ENCODE measurements around the gene RAPGEF5. TPM values are rescaled to one million over a fixed set of nuclear protein-coding genes. Genes with fewer than 3 reads are reported as not detected.

The RAPGEF5 gene
- polyA plus RNA-seq, 1 donor (not counting 4 experiments of a cell fraction or from before 2014, with no cell fraction given): 2.1 TPM

GRCh38 chr7:22393913-22394729 is 37.2 kb upstream of the RAPGEF5 start:
- H3K9me1 ChIP-seq (ENCODE audit: control insufficient read depth, extremely low read depth, insufficient read depth, low read length): no peaks in the 10 kb centered on the region
- H3K9ac ChIP-seq (ENCODE audit: control insufficient read depth, extremely low read depth, insufficient read depth, low read length): no peak overlapping the region
- H4K20me1 ChIP-seq (ENCODE audit: control insufficient read depth, extremely low read depth, insufficient read depth, low read length): no peaks in the 10 kb centered on the region
- no peaks in the 10 kb centered on the region for H3K4me1 ChIP-seq (ENCODE audit: control insufficient read depth, extremely low read depth, insufficient read depth, low read length)
- H3K4me3 ChIP-seq (ENCODE audit: control insufficient read depth in 2 of 3, extremely low read depth in 1 of 3, insufficient read depth in 2 of 3, low read depth in 1 of 3, low read length in 3 of 3): no peak overlapping the region
- H3K4me2 ChIP-seq (ENCODE audit: control insufficient read depth, extremely low read depth, insufficient read depth, low read depth, low read length): no peak overlapping the region
- H3K36me3 ChIP-seq (ENCODE audit: control insufficient read depth in 2 of 2, extremely low read depth in 1 of 2, insufficient read depth in 2 of 2, low read length in 2 of 2): no peaks in the 10 kb centered on the region
- DNase-seq (ENCODE audit: low read depth, low spot score) (no peak), FAIRE-seq (no peak)
- dilution Hi-C loops (cut with MboI; ENCODE audit: extremely low pct_ligation_motif_present, low sequenced_read_pairs): no loop called here
- H3K79me2 ChIP-seq (ENCODE audit: control insufficient read depth, insufficient read depth, low read length): no peaks in the 10 kb centered on the region
- no peak overlapping the region for H3K27ac ChIP-seq (ENCODE audit: control insufficient read depth, insufficient read depth, low read length)
- H3K27me3 ChIP-seq (ENCODE audit: control insufficient read depth, extremely low read depth, insufficient read depth, low read length): no peaks in the 10 kb centered on the region
- no peaks in the 10 kb centered on the region for H3K9me3 ChIP-seq (ENCODE audit: control insufficient read depth, low read depth, low read length)
- TF ChIP-seq, protein P1, sequence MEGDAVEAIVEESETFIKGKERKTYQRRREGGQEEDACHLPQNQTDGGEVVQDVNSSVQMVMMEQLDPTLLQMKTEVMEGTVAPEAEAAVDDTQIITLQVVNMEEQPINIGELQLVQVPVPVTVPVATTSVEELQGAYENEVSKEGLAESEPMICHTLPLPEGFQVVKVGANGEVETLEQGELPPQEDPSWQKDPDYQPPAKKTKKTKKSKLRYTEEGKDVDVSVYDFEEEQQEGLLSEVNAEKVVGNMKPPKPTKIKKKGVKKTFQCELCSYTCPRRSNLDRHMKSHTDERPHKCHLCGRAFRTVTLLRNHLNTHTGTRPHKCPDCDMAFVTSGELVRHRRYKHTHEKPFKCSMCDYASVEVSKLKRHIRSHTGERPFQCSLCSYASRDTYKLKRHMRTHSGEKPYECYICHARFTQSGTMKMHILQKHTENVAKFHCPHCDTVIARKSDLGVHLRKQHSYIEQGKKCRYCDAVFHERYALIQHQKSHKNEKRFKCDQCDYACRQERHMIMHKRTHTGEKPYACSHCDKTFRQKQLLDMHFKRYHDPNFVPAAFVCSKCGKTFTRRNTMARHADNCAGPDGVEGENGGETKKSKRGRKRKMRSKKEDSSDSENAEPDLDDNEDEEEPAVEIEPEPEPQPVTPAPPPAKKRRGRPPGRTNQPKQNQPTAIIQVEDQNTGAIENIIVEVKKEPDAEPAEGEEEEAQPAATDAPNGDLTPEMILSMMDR (optimal IDR thresholded peaks at IDR 0.05 in 1 of 3, IDR thresholded peaks at IDR 0.05 in 1 of 3, conservative IDR thresholded peaks at IDR 0.05 in 1 of 3; ENCODE audit: extremely low read depth in 1 of 3, insufficient read depth in 2 of 3, low read length in 3 of 3): no peak
- no peak for TF ChIP-seq EZH2 (IDR thresholded peaks at IDR 0.05; ENCODE audit: low read length)
- no peak overlapping the region for H2AFZ ChIP-seq (ENCODE audit: control insufficient read depth, low read length)

DNA sequence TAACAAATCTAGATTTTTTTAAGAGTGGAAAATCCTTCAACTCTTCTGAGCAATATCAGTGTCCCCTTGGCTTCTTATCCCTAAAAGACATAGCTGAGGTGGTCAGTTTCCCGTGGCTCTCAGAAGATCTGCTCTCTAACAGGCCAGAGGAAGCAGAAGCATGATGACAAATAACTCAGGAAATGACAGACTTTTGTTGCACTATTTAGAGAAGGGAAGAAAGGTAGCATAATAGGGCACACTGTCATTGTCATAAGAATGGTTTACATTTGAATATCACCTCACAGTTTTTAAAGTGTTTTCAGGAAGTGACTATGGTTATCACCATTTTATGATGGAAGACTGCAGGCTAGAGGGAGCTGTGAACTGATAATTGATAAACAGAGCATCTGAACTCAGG is 33.6 kb upstream of the RAPGEF5 start:
- dilution Hi-C loops (cut with MboI; ENCODE audit: extremely low pct_ligation_motif_present, low sequenced_read_pairs): no loop called here
- peak; percentile 13 for FAIRE-seq

More for the DNA sequence above, 33.6 kb upstream of the RAPGEF5 start:
- no peak overlapping the region for H3K27ac ChIP-seq (ENCODE audit: control insufficient read depth, insufficient read depth, low read length)
- no peaks in the 10 kb centered on the region for H4K20me1 ChIP-seq (ENCODE audit: control insufficient read depth, extremely low read depth, insufficient read depth, low read length)
- H3K36me3 ChIP-seq (ENCODE audit: control insufficient read depth in 2 of 2, extremely low read depth in 1 of 2, insufficient read depth in 2 of 2, low read length in 2 of 2): no peaks in the 10 kb centered on the region
- no peak overlapping the region for H2AFZ ChIP-seq (ENCODE audit: control insufficient read depth, low read length)
- H3K9me3 ChIP-seq (ENCODE audit: control insufficient read depth, low read depth, low read length): no peaks in the 10 kb centered on the region
- DNase-seq (ENCODE audit: low read depth, low spot score): no peak
- H3K27me3 ChIP-seq (ENCODE audit: control insufficient read depth, extremely low read depth, insufficient read depth, low read length): no peaks in the 10 kb centered on the region
- TF ChIP-seq, protein P1 (optimal IDR thresholded peaks at IDR 0.05 in 1 of 3, IDR thresholded peaks at IDR 0.05 in 1 of 3, conservative IDR thresholded peaks at IDR 0.05 in 1 of 3; ENCODE audit: extremely low read depth in 1 of 3, insufficient read depth in 2 of 3, low read length in 3 of 3): no peak
- no peak for TF ChIP-seq EZH2 (IDR thresholded peaks at IDR 0.05; ENCODE audit: low read length)
- no peak overlapping the region for H3K4me2 ChIP-seq (ENCODE audit: control insufficient read depth, extremely low read depth, insufficient read depth, low read depth, low read length)
- no peaks in the 10 kb centered on the region for H3K4me1 ChIP-seq (ENCODE audit: control insufficient read depth, extremely low read depth, insufficient read depth, low read length)
- no peaks in the 10 kb centered on the region for H3K79me2 ChIP-seq (ENCODE audit: control insufficient read depth, insufficient read depth, low read length)
- H3K9ac ChIP-seq (ENCODE audit: control insufficient read depth, extremely low read depth, insufficient read depth, low read length): no peak overlapping the region
- no peak overlapping the region for H3K4me3 ChIP-seq (ENCODE audit: control insufficient read depth in 2 of 3, extremely low read depth in 1 of 3, insufficient read depth in 2 of 3, low read depth in 1 of 3, low read length in 3 of 3)
- no peaks in the 10 kb centered on the region for H3K9me1 ChIP-seq (ENCODE audit: control insufficient read depth, extremely low read depth, insufficient read depth, low read length)

All from keratinocyte (primary cell).